Measurements from ENCODE around the gene RPL7A.

RPL7A gene

GRCh38 chr9:133346021-133346785, 1.8 kb upstream of the RPL7A start:
- FAIRE-seq = peak; percentile 4
- no peak for DNase-seq (ENCODE audit: insufficient read length, low spot score)

DNA sequence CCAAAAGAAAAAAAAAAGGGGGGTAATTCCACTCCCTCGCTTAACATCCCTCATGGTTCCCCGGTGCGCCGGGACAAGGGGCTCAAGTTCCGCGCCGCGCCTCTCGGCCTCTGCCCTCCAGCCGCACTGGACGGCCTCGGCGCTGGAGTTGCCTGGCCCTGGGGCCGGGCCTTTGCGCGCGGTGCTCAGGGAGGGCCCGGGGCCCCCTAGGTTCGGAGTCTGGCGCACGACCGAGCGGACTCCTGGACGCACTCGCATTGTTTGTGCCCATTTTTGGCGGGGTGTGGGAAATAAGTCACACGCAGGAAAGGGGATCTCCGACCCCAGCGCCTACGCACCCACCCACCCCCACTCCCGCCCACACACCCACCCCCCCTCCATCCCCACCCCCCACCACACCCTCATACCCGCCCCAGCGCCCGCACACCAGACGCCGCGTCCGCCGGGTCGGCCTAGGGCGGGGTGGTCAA, 468 bp upstream of the RPL7A start:
- FAIRE-seq (no peak), DNase-seq (ENCODE audit: insufficient read length, low spot score) (peak; percentile 48)

- no peak for FAIRE-seq
- DNase-seq (ENCODE audit: insufficient read length, low spot score) = no peak
Measured at GRCh38 chr9:133348718-133349573, 928 bp downstream of the RPL7A start.

- no peak for DNase-seq (ENCODE audit: insufficient read length, low spot score)
Measured at GRCh38 chr9:133349965-133350616, 2.1 kb downstream of the RPL7A start.

GRCh38 chr9:133351526-133351907, 3.5 kb downstream of the RPL7A start:
- no peak for FAIRE-seq

More at GRCh38 chr9:133349965-133350616, 2.1 kb downstream of the RPL7A start:
- FAIRE-seq = no peak

GRCh38 chr9:133351908-133352634, 4.1 kb downstream of the RPL7A start:
- FAIRE-seq (no peak), DNase-seq (ENCODE audit: insufficient read length, low spot score) (no peak)

More at GRCh38 chr9:133351526-133351907, 3.5 kb downstream of the RPL7A start:
- no peak for DNase-seq (ENCODE audit: insufficient read length, low spot score)

- no peak for FAIRE-seq
- no peak for DNase-seq (ENCODE audit: insufficient read length, low spot score)
Measured at GRCh38 chr9:133352635-133353340, 4.8 kb downstream of the RPL7A start.

DNA sequence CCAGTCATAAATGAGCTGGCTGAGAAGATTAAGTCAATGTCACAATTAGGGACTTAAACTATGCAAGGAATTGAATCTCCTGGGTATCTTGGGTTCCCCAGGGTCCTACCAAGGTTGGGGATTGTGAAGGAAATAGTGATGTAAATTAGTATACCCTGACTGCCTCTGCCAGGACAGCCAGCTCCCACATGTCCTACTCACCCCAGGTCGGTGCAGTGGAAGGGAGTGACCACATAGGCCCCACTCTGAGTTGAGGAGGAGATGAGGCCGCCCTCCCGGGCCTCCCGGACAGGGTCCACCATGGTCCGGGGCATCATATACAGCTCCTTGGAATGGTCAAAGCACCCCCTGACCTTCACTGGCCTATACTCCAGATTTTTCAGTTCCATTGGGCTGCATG, 5.5 kb downstream of the RPL7A start:
- DNase-seq (ENCODE audit: insufficient read length, low spot score) (no peak), FAIRE-seq (no peak)

DNA sequence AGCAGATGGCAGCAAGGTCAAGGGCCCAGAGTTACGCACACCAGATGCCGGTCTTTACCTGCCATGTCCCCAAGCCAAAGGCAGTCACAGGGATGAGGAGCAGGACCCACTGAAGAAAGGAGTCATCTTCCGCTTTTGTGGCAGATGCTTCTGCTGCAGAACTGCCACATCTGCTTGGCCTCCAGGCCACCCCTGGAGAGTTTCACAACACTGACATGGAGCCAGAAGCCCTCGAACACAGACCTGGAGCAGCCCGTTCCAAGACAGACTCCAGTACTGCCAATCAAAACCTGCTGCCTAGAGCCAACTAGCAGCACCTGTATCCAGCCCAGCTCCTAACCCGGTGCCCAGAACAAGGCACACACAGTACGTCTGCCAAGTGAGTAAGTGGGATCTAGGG, 6.7 kb downstream of the RPL7A start:
- DNase-seq (ENCODE audit: insufficient read length, low spot score) (no peak), FAIRE-seq (no peak)

DNA sequence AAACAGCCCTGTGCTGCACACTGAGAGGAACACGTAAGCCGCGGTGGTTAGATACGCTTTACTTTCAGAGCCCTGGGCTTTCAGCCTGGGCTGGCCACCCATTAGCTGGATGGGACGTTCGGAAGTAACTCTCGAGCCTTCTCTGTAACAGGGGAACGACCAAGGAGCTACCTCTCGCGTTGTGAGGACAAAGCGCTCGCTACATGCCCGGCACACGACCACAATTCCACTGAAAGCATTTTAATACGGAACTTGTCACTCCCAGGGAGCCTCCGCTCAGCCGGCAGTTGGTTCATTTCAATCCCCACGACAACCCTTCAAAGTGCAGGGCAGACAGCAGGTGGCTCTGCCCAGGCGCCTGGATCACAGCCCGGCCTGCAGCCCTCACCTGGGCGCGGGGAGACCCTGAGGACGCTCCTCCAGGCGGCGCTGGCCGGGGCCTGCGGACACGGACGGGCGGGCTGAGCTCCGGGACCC, 7.9 kb downstream of the RPL7A start:
- FAIRE-seq (no peak), DNase-seq (ENCODE audit: insufficient read length, low spot score) (no peak)

- FAIRE-seq = peak; percentile 28
- peak; percentile 88 for DNase-seq (ENCODE audit: insufficient read length, low spot score)
Measured at GRCh38 chr9:133356391-133357091, 8.5 kb downstream of the RPL7A start, which contains the start of the genes SURF1 and SURF2. Gene SURF1 (minus strand): TSS chr9:133356487. CDS start chr9:133356453, 34 bp downstream. Gene SURF2 (plus strand): TSS chr9:133356550. CDS start chr9:133356593, 43 bp downstream.

DNA sequence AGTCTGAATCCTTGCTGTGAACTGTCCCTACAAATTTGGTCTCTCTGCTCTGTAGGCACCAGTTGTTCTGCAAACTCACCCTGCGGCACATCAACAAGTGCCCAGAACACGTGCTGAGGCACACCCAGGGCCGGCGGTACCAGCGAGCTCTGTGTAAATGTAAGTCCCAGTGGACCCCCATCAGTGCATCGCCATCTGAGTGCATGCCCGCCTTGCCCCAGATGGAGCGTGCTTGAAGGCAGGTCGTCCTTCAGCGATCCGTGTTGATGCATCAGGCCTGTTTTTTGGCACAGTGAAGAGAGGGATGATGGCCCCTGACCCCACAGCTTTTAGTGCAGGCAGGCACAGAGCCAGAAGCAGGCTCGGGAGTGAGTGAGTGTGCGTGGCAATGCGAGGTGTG, 9.6 kb downstream of the RPL7A start:
- no peak for DNase-seq (ENCODE audit: insufficient read length, low spot score)
- no peak for FAIRE-seq

GRCh38 chr9:133359399-133360175, 11.6 kb downstream of the RPL7A start:
- no peak for DNase-seq (ENCODE audit: insufficient read length, low spot score)
- no peak for FAIRE-seq

GRCh38 chr9:133360400-133361393, 12.7 kb downstream of the RPL7A start:
- FAIRE-seq = no peak
- no peak for DNase-seq (ENCODE audit: insufficient read length, low spot score)

DNA sequence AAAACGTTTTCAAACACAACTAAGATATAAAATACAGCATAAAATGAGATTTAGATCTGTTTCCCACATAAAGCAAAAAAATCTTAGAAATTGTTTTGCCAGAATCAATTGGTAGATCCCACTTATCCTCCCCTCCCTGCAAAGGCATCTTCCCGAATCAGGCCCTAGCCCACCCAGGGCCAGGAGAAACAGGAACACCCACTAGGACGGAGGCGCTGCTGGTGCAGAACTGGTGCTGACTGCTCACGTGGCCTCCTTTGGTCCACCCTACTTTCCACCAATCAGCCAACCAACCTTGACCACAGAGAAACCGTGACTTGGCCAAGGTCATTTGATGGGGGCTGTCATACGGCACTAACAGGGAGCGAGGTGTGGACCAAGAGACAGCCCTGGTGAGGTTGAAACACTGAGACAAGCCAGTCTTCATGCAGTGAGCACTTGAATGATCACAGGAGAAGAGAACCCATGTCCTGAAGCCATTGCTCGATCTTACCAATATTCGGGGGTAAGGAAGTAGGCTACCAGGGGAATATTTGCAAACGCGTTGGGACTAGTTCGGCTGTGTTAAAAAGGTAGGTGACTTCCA, 13.6 kb downstream of the RPL7A start:
- DNase-seq (ENCODE audit: insufficient read length, low spot score) = no peak
- FAIRE-seq = no peak

GRCh38 chr9:133362359-133363044, 14.5 kb downstream of the RPL7A start:
- DNase-seq (ENCODE audit: insufficient read length, low spot score) (no peak), FAIRE-seq (no peak)

Data from GM19239 (cell line).